ENCODE results near the gene PDGFD. TPM values are rescaled to one million over a fixed set of nuclear protein-coding genes. Genes with fewer than 3 reads are reported as not detected.

PDGFD gene
- total RNA-seq, 1 donor from 2014 or later = 9.0 TPM

DNA sequence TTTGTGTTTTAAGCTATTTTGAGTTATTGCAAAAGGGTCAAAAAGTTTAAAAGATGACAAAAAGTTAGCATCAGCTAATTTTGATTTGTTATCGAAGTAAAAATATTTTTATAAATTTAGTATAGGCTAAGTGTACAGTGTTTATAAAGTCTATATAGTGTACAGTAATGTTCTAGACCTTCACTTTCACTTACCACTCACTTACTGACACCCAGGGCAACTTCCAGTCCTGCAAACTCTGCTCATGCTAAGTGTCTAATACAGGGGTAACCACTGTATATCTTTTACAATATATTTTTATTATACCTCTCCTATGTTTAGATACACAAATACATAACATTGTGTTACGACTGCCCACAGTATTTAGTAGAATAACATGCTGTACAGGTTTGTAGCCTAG, 59.7 kb downstream of the PDGFD start:
- no peak for ATAC-seq
- DNase-seq (ENCODE audit: missing footprints) = no peak
- intact Hi-C loops (cut with DNase I) = no loop called here

DNA sequence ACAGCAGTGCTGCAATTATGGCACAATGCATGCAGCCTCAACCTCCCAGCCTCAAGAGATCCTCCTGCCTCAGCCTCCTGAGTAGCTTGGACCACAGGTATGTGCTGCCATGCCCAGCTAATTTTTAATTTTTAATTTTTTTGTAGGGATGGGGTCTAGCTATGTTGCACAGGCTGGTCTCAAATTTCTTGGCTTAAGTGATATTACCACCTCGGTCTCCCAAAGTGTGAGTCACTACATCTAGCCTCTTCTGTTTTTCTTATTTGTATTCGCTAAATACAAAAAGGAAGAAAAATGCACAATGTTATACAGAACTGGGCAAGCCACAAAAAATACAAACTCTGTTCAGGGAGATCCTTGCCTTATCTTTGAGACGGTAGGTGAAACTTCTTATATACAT, 65.4 kb downstream of the PDGFD start:
- DNase-seq (ENCODE audit: missing footprints) (no peak), ATAC-seq (no peak)
- intact Hi-C loops (cut with DNase I) = loop anchor here (10.0 kb wide), 1 partner anchor 64 kb away; the partner anchor contains the start of gene DDI1

DNA sequence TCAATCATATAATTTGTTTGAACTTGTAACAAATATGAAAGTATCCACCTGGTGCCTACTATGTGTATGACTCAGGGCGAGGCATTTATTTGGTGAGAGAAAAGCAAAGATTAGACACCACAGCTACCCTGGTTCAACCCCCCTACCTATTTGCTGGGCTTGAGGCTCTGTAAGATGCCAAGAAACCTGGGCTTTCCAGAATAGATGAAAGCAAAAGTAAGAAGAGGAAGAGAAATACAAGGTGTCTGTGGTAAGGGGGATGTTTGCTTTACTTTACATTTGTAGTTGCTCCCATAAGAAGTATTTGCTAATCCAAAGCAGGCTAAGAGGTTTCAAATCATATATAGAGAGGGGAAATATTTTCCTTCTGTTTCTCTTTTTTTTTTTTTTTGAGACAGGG, 65.8 kb downstream of the PDGFD start:
- intact Hi-C loops (cut with DNase I) = loop anchor here (10.0 kb wide), 1 partner anchor 63 kb away; the partner anchor contains the start of gene DDI1
- DNase-seq (ENCODE audit: missing footprints) = no peak
- no peak for ATAC-seq

GRCh38 chr11:104096900-104097299, 67.0 kb downstream of the PDGFD start:
- DNase-seq (ENCODE audit: missing footprints) (no peak), ATAC-seq (peak; percentile 81)
- intact Hi-C loops (cut with DNase I) = loop anchor here (10.0 kb wide), 1 partner anchor 62 kb away; the partner anchor contains the start of gene DDI1

- no peak for DNase-seq (ENCODE audit: missing footprints)
- intact Hi-C loops (cut with DNase I) = loop anchor here (10.0 kb wide), 1 partner anchor 61 kb away; the partner anchor contains the start of gene DDI1
- ATAC-seq = no peak
Measured at GRCh38 chr11:104095791-104096190, 68.2 kb downstream of the PDGFD start.

DNA sequence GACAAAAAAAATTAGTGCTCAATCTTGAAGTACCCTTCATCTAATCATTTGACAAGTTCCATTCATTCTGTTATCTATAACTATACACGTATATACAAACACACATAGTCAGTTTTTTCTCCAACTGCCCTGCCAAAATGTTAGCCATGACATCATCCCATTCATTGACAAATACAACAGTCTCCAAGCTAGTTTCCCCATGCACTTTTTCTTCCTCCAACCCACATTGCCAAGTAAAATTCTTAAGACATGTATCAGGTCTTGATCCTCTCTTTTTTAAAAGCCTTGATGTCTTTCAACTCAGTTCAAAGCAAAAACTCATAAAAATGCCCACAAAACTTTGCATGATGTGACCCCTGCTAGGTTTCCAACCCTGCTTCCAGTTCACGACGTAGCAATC, 69.4 kb downstream of the PDGFD start:
- DNase-seq (ENCODE audit: missing footprints) (no peak), ATAC-seq (no peak)
- intact Hi-C loops (cut with DNase I) = loop anchor here (10.0 kb wide), 1 partner anchor 60 kb away; the partner anchor contains the start of gene DDI1

DNA sequence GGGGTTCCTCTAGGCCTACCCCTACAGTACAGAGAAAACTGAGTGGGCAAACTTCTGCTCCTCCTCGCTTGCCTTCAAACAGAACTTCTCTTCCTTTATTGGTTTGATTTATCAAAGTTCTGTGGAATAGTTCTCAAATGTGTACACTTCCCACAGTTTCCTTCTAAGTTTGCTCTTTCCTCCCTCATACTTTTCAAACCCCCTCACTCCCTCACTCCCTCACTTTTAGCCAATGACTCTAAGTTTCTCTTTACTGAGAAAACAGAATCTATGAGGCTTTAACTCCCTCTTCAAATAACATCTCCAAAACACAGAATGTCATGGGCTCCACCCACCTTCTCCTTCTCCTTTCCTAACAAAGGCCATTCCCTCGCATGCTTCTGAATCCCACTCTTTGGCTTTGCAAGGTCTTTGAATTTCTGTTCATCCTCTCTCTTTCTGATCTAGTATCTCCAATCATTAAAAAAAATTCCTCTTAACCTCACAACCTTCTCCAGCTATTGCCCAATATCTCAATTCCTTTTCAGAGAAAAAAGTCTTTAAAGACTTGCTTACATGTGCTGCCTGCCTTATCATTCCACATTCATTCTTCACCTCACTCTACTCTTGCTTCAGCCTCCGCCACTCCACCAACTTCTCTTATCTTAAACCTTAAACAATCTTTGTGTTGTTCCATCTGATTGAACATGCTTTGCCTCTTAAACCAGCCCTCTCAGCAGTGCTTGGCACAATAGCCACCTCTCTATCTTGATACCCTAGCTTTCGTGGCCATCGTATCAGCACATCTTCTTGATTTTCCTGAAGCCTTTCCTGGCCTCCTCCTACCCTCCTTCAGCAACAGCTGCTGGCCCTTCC, 70.3 kb downstream of the PDGFD start:
- DNase-seq (ENCODE audit: missing footprints) = no peak
- intact Hi-C loops (cut with DNase I) = loop anchor here (10.0 kb wide), 1 partner anchor 59 kb away; the partner anchor contains the start of gene DDI1
- no peak for ATAC-seq

DNA sequence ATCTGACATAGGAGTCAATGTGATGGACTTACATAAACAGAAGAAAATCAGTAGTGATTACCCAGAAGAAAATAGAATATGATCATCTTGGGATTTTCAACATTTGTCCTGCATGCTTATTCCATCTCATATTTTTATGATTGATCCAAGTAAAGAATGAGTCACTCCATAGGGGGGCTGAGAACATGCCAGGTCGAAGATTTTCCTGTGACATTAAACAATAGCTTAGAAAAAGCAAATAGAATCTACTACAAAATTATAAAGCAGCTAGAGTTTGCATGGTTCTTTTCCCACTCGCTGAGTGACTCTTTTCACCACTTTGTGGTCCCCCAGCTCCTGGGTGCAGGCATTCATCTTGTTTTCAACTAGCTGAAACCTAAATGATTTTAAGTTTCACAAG, 71.2 kb downstream of the PDGFD start:
- intact Hi-C loops (cut with DNase I) = loop anchor here (10.0 kb wide), 1 partner anchor 58 kb away; the partner anchor contains the start of gene DDI1
- ATAC-seq (no peak), DNase-seq (ENCODE audit: missing footprints) (no peak)

- ATAC-seq = no peak
Measured at GRCh38 chr11:104091281-104092096, 72.5 kb downstream of the PDGFD start.

GRCh38 chr11:104090767-104091166, 73.2 kb downstream of the PDGFD start:
- intact Hi-C loops (cut with DNase I) = loop anchor here (10.0 kb wide), 1 partner anchor 56 kb away; the partner anchor contains the start of gene DDI1
- no peak for DNase-seq (ENCODE audit: missing footprints)
- peak; percentile 51 for ATAC-seq

More at GRCh38 chr11:104091281-104092096, 72.5 kb downstream of the PDGFD start:
- DNase-seq (ENCODE audit: missing footprints) = no peak
- intact Hi-C loops (cut with DNase I) = loop anchor here (10.0 kb wide), 1 partner anchor 57 kb away; the partner anchor contains the start of gene DDI1

- no peak for DNase-seq (ENCODE audit: missing footprints)
- intact Hi-C loops (cut with DNase I) = no loop called here
- no peak for ATAC-seq
Measured at GRCh38 chr11:104089481-104089880, 74.5 kb downstream of the PDGFD start.

DNA sequence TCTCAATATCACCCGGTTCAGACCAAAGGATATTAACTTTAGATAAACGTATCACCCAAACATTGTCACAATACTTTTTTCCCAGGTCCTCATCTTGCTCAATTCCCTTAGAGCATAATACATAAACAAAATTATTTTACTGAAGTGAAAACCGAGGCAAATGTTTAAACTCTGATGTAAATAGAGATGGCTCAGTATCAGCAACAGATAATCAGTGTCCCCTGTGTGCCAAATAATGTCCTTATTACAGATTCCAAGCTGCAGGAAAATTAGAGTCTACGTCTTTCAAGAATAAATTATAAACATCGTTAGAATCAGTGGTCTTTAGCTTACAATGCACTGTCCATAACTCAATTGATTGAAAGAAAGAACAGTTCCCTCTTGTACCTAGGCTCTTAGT, 77.3 kb downstream of the PDGFD start:
- intact Hi-C loops (cut with DNase I) = no loop called here
- ATAC-seq = no peak

DNA sequence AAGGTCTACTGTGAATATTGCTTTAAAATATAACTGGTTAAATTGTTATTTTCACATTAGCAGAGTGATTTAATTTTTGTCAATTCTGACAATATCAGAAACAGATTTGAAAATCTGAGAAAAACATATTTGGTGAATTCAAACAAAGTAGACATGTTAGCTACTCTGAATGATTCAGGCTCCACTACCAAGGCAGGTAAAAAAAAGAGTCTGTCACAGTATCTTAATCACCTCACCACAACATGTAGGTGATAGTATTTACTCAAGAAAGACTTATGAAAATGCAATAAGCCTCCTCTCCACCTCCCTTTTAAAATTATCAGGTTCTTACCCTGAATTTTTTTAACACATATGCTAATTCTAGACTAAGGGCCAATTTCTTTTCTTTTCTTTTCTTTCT, 85.0 kb downstream of the PDGFD start:
- intact Hi-C loops (cut with DNase I) = no loop called here
- DNase-seq (ENCODE audit: missing footprints) = no peak
- no peak for ATAC-seq

More for the DNA sequence above, 77.3 kb downstream of the PDGFD start:
- no peak for DNase-seq (ENCODE audit: missing footprints)

GRCh38 chr11:104078245-104078644, 85.7 kb downstream of the PDGFD start:
- ATAC-seq (no peak), DNase-seq (ENCODE audit: missing footprints) (no peak)
- intact Hi-C loops (cut with DNase I) = no loop called here

- intact Hi-C loops (cut with DNase I) = no loop called here
- ATAC-seq (no peak), DNase-seq (ENCODE audit: missing footprints) (no peak)
Measured at GRCh38 chr11:104076455-104076854, 87.5 kb downstream of the PDGFD start.

- intact Hi-C loops (cut with DNase I) = no loop called here
- ATAC-seq (no peak), DNase-seq (ENCODE audit: missing footprints) (no peak)
Measured at GRCh38 chr11:104075706-104076105, 88.2 kb downstream of the PDGFD start.

GRCh38 chr11:104075091-104075490, 88.9 kb downstream of the PDGFD start:
- no peak for DNase-seq (ENCODE audit: missing footprints)
- intact Hi-C loops (cut with DNase I) = no loop called here
- ATAC-seq = no peak

GRCh38 chr11:104073950-104074705, 89.8 kb downstream of the PDGFD start:
- intact Hi-C loops (cut with DNase I) = no loop called here
- ATAC-seq (peak; percentile 50), DNase-seq (ENCODE audit: missing footprints) (peak; percentile 25)

DNA sequence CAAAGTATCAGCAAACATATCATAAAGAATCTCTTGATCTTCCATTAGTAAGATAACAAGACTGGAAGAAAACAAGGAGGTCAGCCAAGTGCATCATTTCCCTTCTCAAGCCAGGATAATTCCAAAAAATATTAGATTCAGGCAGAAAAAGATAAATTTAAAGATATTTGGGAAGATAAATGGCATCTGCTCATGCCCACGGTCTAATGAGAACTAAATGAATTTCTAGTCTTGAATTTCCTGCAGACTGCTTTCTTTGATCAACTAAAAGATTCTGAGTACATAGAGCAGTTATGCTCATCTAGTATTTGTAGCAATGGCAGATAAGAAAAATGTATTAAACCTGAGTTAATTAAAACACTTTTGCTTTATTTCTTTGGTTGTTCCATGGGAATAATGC, 96.4 kb downstream of the PDGFD start:
- DNase-seq (ENCODE audit: missing footprints) = no peak
- no peak for ATAC-seq

More for the DNA sequence above, 96.4 kb downstream of the PDGFD start:
- intact Hi-C loops (cut with DNase I) = no loop called here
